A549 (cell line): ENCODE results near the gene TMEM198. TPM values are rescaled to one million over a fixed set of nuclear protein-coding genes. Genes with fewer than 3 reads are reported as not detected.

ENCODE experiments used
- ATAC-seq, 2 experiments: fragments of 200-7000 bp in 1 of 2; fragments of >200 bp in 1 of 2; cut with Nextera tagmentation in 1 of 2; cut with Tn5 transposase in 1 of 2; 3 replicates each; pipeline versions ENCODE4 v1.8.0 to v1.9.1; 2018 to 2020; ENCODE audit warnings: mild to moderate bottlenecking in 1 of 2, moderate library complexity in 1 of 2
- CTCF ChIA-PET: fragments of 300-600 bp; sonication (Branson Sonifier 250); formaldehyde crosslinking; extraction: SDS; loops from one replicate; lab custom pipeline; 2021; ENCODE audit warnings: antibody characterized with exemption, inconsistent platforms; lab: Yijun Ruan, JAX
- POLR2A ChIA-PET: fragments of 350-600 bp; formaldehyde crosslinking; extraction: SDS; loops from one replicate; lab custom pipeline; 2021; ENCODE audit warnings: antibody characterized with exemption, inconsistent platforms; lab: Yijun Ruan, JAX
- DNase-seq, 2 experiments: peaks; one replicate each; pipeline versions ENCODE4 v3.0.0 to v3.0.0-alpha.2; 2011 to 2016; ENCODE audit warnings: low read depth in 1 of 2, low spot score in 1 of 2
- FAIRE-seq: peaks from 2 replicates; lab custom pipeline; 2011; peaks lifted over from hg19 to GRCh38; lab: Jason Lieb, UNC
- H3K27ac ChIP-seq, 2 experiments: fragments of >200 bp; sonication (Bioruptor Twin); formaldehyde crosslinking; 3 replicates each; pipeline ENCODE4 v1.5.1; 2016 to 2017
- H3K4me1 ChIP-seq: fragments of >200 bp; sonication (Bioruptor Twin); formaldehyde crosslinking; 3 replicates; pipeline ENCODE4 v1.6.1; 2016
- H3K4me2 ChIP-seq: fragments of >200 bp; sonication (Bioruptor Twin); formaldehyde crosslinking; 3 replicates; pipeline ENCODE4 v1.6.1; 2016
- H3K4me3 ChIP-seq: fragments of >200 bp; sonication (Bioruptor Twin); formaldehyde crosslinking; 3 replicates; pipeline ENCODE4 v1.5.1; 2016
- H3K9me3 ChIP-seq: fragments of >200 bp; sonication (Bioruptor Twin); formaldehyde crosslinking; 3 replicates; pipeline ENCODE4 v1.6.1; 2016
- CEBPB ChIP-seq, 2 experiments: fragments of >200 bp in 1 of 2; sonication (Bioruptor Twin) in 1 of 2; formaldehyde crosslinking in 1 of 2; IDR thresholded peaks; 2 replicates each; pipeline ENCODE4 v1.6.1; 2012 to 2016
- EHMT2 ChIP-seq: fragments of 200-600 bp; sonication (generic); IDR thresholded peaks from 2 replicates; pipeline ENCODE4 v1.6.1; 2016; ENCODE audit warnings: antibody characterized with exemption, low read depth, mild to moderate bottlenecking, moderate library complexity
- ELK1 ChIP-seq: fragments of 150-350 bp; IDR thresholded peaks from 2 replicates; pipeline ENCODE4 v1.6.1; 2014; ENCODE audit warnings: low read depth, mild to moderate bottlenecking, low read length
- EP300 ChIP-seq, 2 experiments: fragments of >200 bp; sonication (Bioruptor Twin); formaldehyde crosslinking; IDR thresholded peaks; 2 replicates in 1 of 2; 3 replicates in 1 of 2; pipeline ENCODE4 v1.6.1; 2016 to 2017
- FOXS1 ChIP-seq: fragments of 250-450 bp; sonication (Bioruptor Pico); IDR thresholded peaks from 2 replicates; pipeline ENCODE4 v1.5.0; 2020; ENCODE audit warnings: mild to moderate bottlenecking, moderate library complexity
- GATA3 ChIP-seq: IDR thresholded peaks from 2 replicates; pipeline ENCODE4 v1.6.1; 2012; ENCODE audit warnings: borderline replicate concordance
- HES2 ChIP-seq: fragments of >200 bp; sonication (Bioruptor Twin); formaldehyde crosslinking; IDR thresholded peaks from 2 replicates; pipeline ENCODE4 v1.6.1; 2016
- HOXA7 ChIP-seq: fragments of 250-450 bp; sonication (Bioruptor Pico); IDR thresholded peaks from 2 replicates; pipeline ENCODE4 v1.5.0; 2020; ENCODE audit warnings: mild to moderate bottlenecking, moderate library complexity
- HOXB13 ChIP-seq: fragments of 250-450 bp; sonication (Bioruptor Pico); IDR thresholded peaks from 2 replicates; pipeline ENCODE4 v1.5.0; 2020; ENCODE audit warnings: low read depth, mild to moderate bottlenecking, moderate library complexity
- JUNB ChIP-seq: fragments of >200 bp; sonication (Bioruptor Twin); formaldehyde crosslinking; IDR thresholded peaks from 2 replicates; pipeline ENCODE4 v1.6.1; 2016
- MAZ ChIP-seq: fragments of 150-350 bp; IDR thresholded peaks from 2 replicates; pipeline ENCODE4 v1.6.1; 2014; ENCODE audit warnings: antibody characterized with exemption, low read depth, low read length, borderline replicate concordance
- MYC ChIP-seq: IDR thresholded peaks from 2 replicates; pipeline ENCODE4 v1.6.1; 2012; ENCODE audit warnings: mild to moderate bottlenecking, inconsistent platforms, low read length, improper control_type of control experiment, borderline replicate concordance
- NR3C1 ChIP-seq: fragments of >200 bp; sonication (Bioruptor Twin); formaldehyde crosslinking; IDR thresholded peaks from 3 replicates; pipeline ENCODE4 v1.6.1; 2017
- PBX3 ChIP-seq: IDR thresholded peaks from 2 replicates; pipeline ENCODE4 v1.6.1; 2012
- PHF8 ChIP-seq: fragments of 200-600 bp; sonication (generic); IDR thresholded peaks from 2 replicates; pipeline ENCODE4 v1.6.1; 2016; ENCODE audit warnings: low read depth, mild to moderate bottlenecking, antibody characterized with exemption, moderate library complexity, borderline replicate concordance
- POLR2A ChIP-seq: IDR thresholded peaks from 2 replicates; pipeline ENCODE4 v1.6.1; 2012; ENCODE audit warnings: mild to moderate bottlenecking, low read length
- POLR2AphosphoS2 ChIP-seq: conservative IDR thresholded peaks from 2 replicates; pipeline ENCODE4 v1.6.1; 2012; ENCODE audit warnings: low read length, improper control_type of control experiment, inconsistent platforms
- RAD21 ChIP-seq, 2 experiments: fragments of >200 bp in 1 of 2; sonication (Bioruptor Twin) in 1 of 2; formaldehyde crosslinking in 1 of 2; IDR thresholded peaks in 1 of 2; conservative IDR thresholded peaks in 1 of 2; 2 replicates in 1 of 2; 3 replicates in 1 of 2; pipeline ENCODE4 v1.6.1; 2012 to 2018; ENCODE audit warnings: inconsistent platforms in 1 of 2
- RCOR1 ChIP-seq: fragments of 150-350 bp; IDR thresholded peaks from 2 replicates; pipeline ENCODE4 v1.6.1; 2014; ENCODE audit warnings: antibody characterized with exemption, low read length, low read depth
- RNF2 ChIP-seq: fragments of 200-600 bp; sonication (generic); IDR thresholded peaks from 2 replicates; pipeline ENCODE4 v1.6.1; 2016; ENCODE audit warnings: low read depth, mild to moderate bottlenecking, antibody characterized with exemption, moderate library complexity, borderline replicate concordance
- SREBF2 ChIP-seq: fragments of 450-650 bp; IDR thresholded peaks from 2 replicates; pipeline ENCODE4 v1.6.1; 2014; ENCODE audit warnings: mild to moderate bottlenecking, moderate library complexity
- TFCP2L1 ChIP-seq: fragments of 250-450 bp; sonication (Bioruptor Pico); IDR thresholded peaks from 2 replicates; pipeline ENCODE4 v1.5.0; 2021; ENCODE audit warnings: mild to moderate bottlenecking
- ZC3H11A ChIP-seq: fragments of 450-650 bp; IDR thresholded peaks from 2 replicates; pipeline ENCODE4 v1.6.1; 2014; ENCODE audit warnings: antibody characterized with exemption, mild to moderate bottlenecking
- ZFP36 ChIP-seq: fragments of 450-650 bp; IDR thresholded peaks from 2 replicates; pipeline ENCODE4 v1.6.1; 2014; ENCODE audit warnings: borderline replicate concordance; ENCODE audit not compliant: partially characterized antibody
- ZSCAN20 ChIP-seq: fragments of 250-450 bp; sonication (Bioruptor Pico); IDR thresholded peaks from 2 replicates; pipeline ENCODE4 v1.8.0; 2022; ENCODE audit warnings: mild to moderate bottlenecking, moderate library complexity
- WGBS: methylation state at CpG from one replicate; pipeline ENCODE4 v1.1.6; 2017; ENCODE audit errors: missing lambda C conversion rate; 5-methylcytosine and 5-hydroxymethylcytosine counted together
- polyA plus RNA-seq, 4 experiments: library from polyadenylated mRNA; depleted of rRNA in 3 of 4; stranded (reverse); fragments of >200 nt; fragmentation: RNase III in 1 of 4; extraction: RNeasy Plus Mini Kit Qiagen cat#74134 plus additional on column Dnase treatment in 1 of 4; gene quantifications; 2 replicates in 3 of 4; 3 replicates in 1 of 4; pipeline ENCODE4 v1.2.3, GENCODE V29; 2011 to 2017

TMEM198 gene
- polyA plus RNA-seq, 2 of the 4 experiments (the other 2 are of a cell fraction): 0.31 to 0.37 TPM

- CTCF ChIA-PET: interaction anchor here (1.4 to 79.1 kb wide), 5 partner anchors 8 to 497 kb away, joined by 4 to 3291 read pairs (median 164); partner anchors contain the start of genes ASIC4, CHPF, GMPPA and SPEG
- no peak for FAIRE-seq
Observed at GRCh38 chr2:219526320-219527075, 17.3 kb upstream of the TMEM198 start.

GRCh38 chr2:219527076-219527394 lies 16.8 kb upstream of the TMEM198 start:
- TF ChIP-seq RNF2 (no peak), RCOR1 (no peak), GATA3 (no peak), HES2 (no peak), PHF8 (no peak), HOXA7 (CRISPR knock-in tag) (no peak), RAD21 (conservative IDR thresholded peaks at IDR 0.05 in 1 of 2, IDR thresholded peaks at IDR 0.05 in 1 of 2) (no peak), NR3C1 (no peak), EHMT2 (no peak), MAZ (no peak), ZFP36 (no peak), SREBF2 (no peak), MYC (no peak), POLR2A (no peak), ELK1 (no peak), ZC3H11A (no peak), FOXS1 (CRISPR knock-in tag) (no peak), HOXB13 (no peak)
- 17% methylated on average over 4 of the region's 6 CpGs for WGBS
- ChIA-PET POLR2A (no interaction called here), CTCF (interaction anchor here (1.4 to 79.1 kb wide), 5 partner anchors 8 to 497 kb away, joined by 4 to 3291 read pairs (median 164); partner anchors contain the start of genes ASIC4, CHPF, GMPPA and SPEG)
- Histone ChIP-seq H3K4me3 (no peak overlapping the region), H3K9me3 (no peaks in the 10 kb centered on the region), H3K27ac (no peak overlapping the region), H3K4me2 (no peak overlapping the region), H3K4me1 (peaks cover 8% of the 10 kb centered on the region)
- FAIRE-seq (no peak), DNase-seq (no peak), ATAC-seq (0 out of 6 replicates have a peak, but pooled peaks have one; percentile 7 to 31)

More at GRCh38 chr2:219526320-219527075, 17.3 kb upstream of the TMEM198 start:
- TF ChIP-seq EP300 (IDR thresholded peaks at IDR 0.05) (no peak), CEBPB (IDR thresholded peaks at IDR 0.05) (no peak), TFCP2L1 (CRISPR knock-in tag) (no peak), ZSCAN20 (CRISPR knock-in tag) (no peak), ZC3H11A (no peak)
- TF ChIP-seq, all 56 proteins: peak for 0
- ATAC-seq: no peak
- WGBS: 59% methylated on average over 10 of the region's 11 CpGs
- no peak for DNase-seq
- peaks cover 13% of the 10 kb centered on the region for H3K4me1 ChIP-seq
- H3K9me3 ChIP-seq: no peaks in the 10 kb centered on the region
- H3K4me2 ChIP-seq: no peak overlapping the region
- POLR2A ChIA-PET: no interaction called here
- no peak overlapping the region for H3K4me3 ChIP-seq
- H3K27ac ChIP-seq: no peak overlapping the region

GRCh38 chr2:219527472-219527871 lies 16.4 kb upstream of the TMEM198 start:
- Histone ChIP-seq H3K4me2 (no peak overlapping the region), H3K4me3 (no peak overlapping the region), H3K9me3 (no peaks in the 10 kb centered on the region), H3K4me1 (peaks cover 4% of the 10 kb centered on the region; the same call in 2 of the 3 replicates), H3K27ac (no peak overlapping the region)
- POLR2A ChIA-PET: no interaction called here
- DNase-seq: no peak
- 16% methylated on average over 3 of the region's 5 CpGs for WGBS
- CTCF ChIA-PET: interaction anchor here (1.0 to 79.1 kb wide), 9 partner anchors 9 to 498 kb away, joined by 3 to 3291 read pairs (median 14); partner anchors contain the start of genes ASIC4, CHPF, DNPEP and GMPPA
- no peak for FAIRE-seq
- no peak for ATAC-seq
- TF ChIP-seq RCOR1: no peak
- TF ChIP-seq POLR2AphosphoS2: no peak
- TF ChIP-seq JUNB: no peak
- TF ChIP-seq PBX3: no peak
